A549 (cell line): ENCODE results near the gene SNX17. TPM values are rescaled to one million over a fixed set of nuclear protein-coding genes. Genes with fewer than 3 reads are reported as not detected.

ENCODE experiments used
- ATAC-seq, 2 experiments: fragments of 200-7000 bp in 1 of 2; fragments of >200 bp in 1 of 2; cut with Nextera tagmentation in 1 of 2; cut with Tn5 transposase in 1 of 2; 3 replicates each; pipeline versions ENCODE4 v1.8.0 to v1.9.1; 2018 to 2020; ENCODE audit warnings: mild to moderate bottlenecking in 1 of 2, moderate library complexity in 1 of 2
- CTCF ChIA-PET: fragments of 300-600 bp; sonication (Branson Sonifier 250); formaldehyde crosslinking; extraction: SDS; loops from one replicate; lab custom pipeline; 2021; ENCODE audit warnings: antibody characterized with exemption, inconsistent platforms; lab: Yijun Ruan, JAX
- POLR2A ChIA-PET: fragments of 350-600 bp; formaldehyde crosslinking; extraction: SDS; loops from one replicate; lab custom pipeline; 2021; ENCODE audit warnings: antibody characterized with exemption, inconsistent platforms; lab: Yijun Ruan, JAX
- DNase-seq, 2 experiments: peaks; one replicate each; pipeline versions ENCODE4 v3.0.0 to v3.0.0-alpha.2; 2011 to 2016; ENCODE audit warnings: low read depth in 1 of 2, low spot score in 1 of 2
- FAIRE-seq: peaks from 2 replicates; lab custom pipeline; 2011; peaks lifted over from hg19 to GRCh38; lab: Jason Lieb, UNC
- H3K27ac ChIP-seq, 2 experiments: fragments of >200 bp; sonication (Bioruptor Twin); formaldehyde crosslinking; 3 replicates each; pipeline ENCODE4 v1.5.1; 2016 to 2017
- H3K4me1 ChIP-seq: fragments of >200 bp; sonication (Bioruptor Twin); formaldehyde crosslinking; 3 replicates; pipeline ENCODE4 v1.6.1; 2016
- H3K4me2 ChIP-seq: fragments of >200 bp; sonication (Bioruptor Twin); formaldehyde crosslinking; 3 replicates; pipeline ENCODE4 v1.6.1; 2016
- H3K4me3 ChIP-seq: fragments of >200 bp; sonication (Bioruptor Twin); formaldehyde crosslinking; 3 replicates; pipeline ENCODE4 v1.5.1; 2016
- H3K9me3 ChIP-seq: fragments of >200 bp; sonication (Bioruptor Twin); formaldehyde crosslinking; 3 replicates; pipeline ENCODE4 v1.6.1; 2016
- ATOH8 ChIP-seq: fragments of 250-450 bp; sonication (Bioruptor Pico); IDR thresholded peaks from 2 replicates; pipeline ENCODE4 v1.5.0; 2020; ENCODE audit warnings: low read depth, mild to moderate bottlenecking, moderate library complexity
- BHLHE40 ChIP-seq: IDR thresholded peaks from 2 replicates; pipeline ENCODE4 v1.6.1; 2012; ENCODE audit warnings: low read depth, low read length, inconsistent platforms
- CBX2 ChIP-seq: fragments of 200-600 bp; sonication (generic); IDR thresholded peaks from 2 replicates; pipeline ENCODE4 v1.6.1; 2016; ENCODE audit warnings: low read depth, mild to moderate bottlenecking, borderline replicate concordance
- CBX8 ChIP-seq: fragments of 200-600 bp; sonication (generic); IDR thresholded peaks from 2 replicates; pipeline ENCODE4 v1.6.1; 2016
- CHD2 ChIP-seq: fragments of 150-350 bp; IDR thresholded peaks from 2 replicates; pipeline ENCODE4 v1.6.1; 2014; ENCODE audit warnings: low read length; ENCODE audit not compliant: partially characterized antibody
- CTCF ChIP-seq: fragments of >200 bp; sonication (Bioruptor Twin); formaldehyde crosslinking; IDR thresholded peaks from 3 replicates; pipeline ENCODE4 v1.5.1; 2016
- EHMT2 ChIP-seq: fragments of 200-600 bp; sonication (generic); IDR thresholded peaks from 2 replicates; pipeline ENCODE4 v1.6.1; 2016; ENCODE audit warnings: antibody characterized with exemption, low read depth, mild to moderate bottlenecking, moderate library complexity
- EP300 ChIP-seq, 2 experiments: fragments of >200 bp; sonication (Bioruptor Twin); formaldehyde crosslinking; IDR thresholded peaks; 2 replicates in 1 of 2; 3 replicates in 1 of 2; pipeline ENCODE4 v1.6.1; 2016 to 2017
- ESRRA ChIP-seq: fragments of 150-350 bp; IDR thresholded peaks from 2 replicates; pipeline ENCODE4 v1.6.1; 2014; ENCODE audit warnings: mild to moderate bottlenecking, low read length, borderline replicate concordance
- FOSB ChIP-seq: fragments of 250-450 bp; sonication (Bioruptor Pico); IDR thresholded peaks from 2 replicates; pipeline ENCODE4 v1.5.0; 2020; ENCODE audit warnings: mild to moderate bottlenecking, moderate library complexity
- FOXS1 ChIP-seq: fragments of 250-450 bp; sonication (Bioruptor Pico); IDR thresholded peaks from 2 replicates; pipeline ENCODE4 v1.5.0; 2020; ENCODE audit warnings: mild to moderate bottlenecking, moderate library complexity
- GATA3 ChIP-seq: IDR thresholded peaks from 2 replicates; pipeline ENCODE4 v1.6.1; 2012; ENCODE audit warnings: borderline replicate concordance
- HDAC2 ChIP-seq: fragments of 200-600 bp; sonication (generic); IDR thresholded peaks from 2 replicates; pipeline ENCODE4 v1.6.1; 2016
- HEYL ChIP-seq: fragments of 250-450 bp; sonication (Bioruptor Pico); IDR thresholded peaks from 2 replicates; pipeline ENCODE4 v1.8.0; 2021; ENCODE audit warnings: mild to moderate bottlenecking, moderate library complexity
- HOXA7 ChIP-seq: fragments of 250-450 bp; sonication (Bioruptor Pico); IDR thresholded peaks from 2 replicates; pipeline ENCODE4 v1.5.0; 2020; ENCODE audit warnings: mild to moderate bottlenecking, moderate library complexity
- HOXB5 ChIP-seq: fragments of 250-450 bp; sonication (Bioruptor Pico); IDR thresholded peaks from 2 replicates; pipeline ENCODE4 v1.5.0; 2020; ENCODE audit warnings: mild to moderate bottlenecking, moderate library complexity
- JUN ChIP-seq, 2 experiments: fragments of >200 bp; sonication (Bioruptor Twin); formaldehyde crosslinking; IDR thresholded peaks; 2 replicates in 1 of 2; 3 replicates in 1 of 2; pipeline ENCODE4 v1.6.1; 2016 to 2017
- JUNB ChIP-seq: fragments of >200 bp; sonication (Bioruptor Twin); formaldehyde crosslinking; IDR thresholded peaks from 2 replicates; pipeline ENCODE4 v1.6.1; 2016
- KDM1A ChIP-seq: fragments of 200-600 bp; sonication (generic); IDR thresholded peaks from 2 replicates; pipeline ENCODE4 v1.6.1; 2016; ENCODE audit warnings: low read depth, mild to moderate bottlenecking
- MAFK ChIP-seq: fragments of 450-650 bp; IDR thresholded peaks from 2 replicates; pipeline ENCODE4 v1.6.1; 2014; ENCODE audit not compliant: partially characterized antibody
- MAX ChIP-seq: IDR thresholded peaks from 2 replicates; pipeline ENCODE4 v1.6.1; 2012
- MAZ ChIP-seq: fragments of 150-350 bp; IDR thresholded peaks from 2 replicates; pipeline ENCODE4 v1.6.1; 2014; ENCODE audit warnings: antibody characterized with exemption, low read depth, low read length, borderline replicate concordance
- PBX3 ChIP-seq: IDR thresholded peaks from 2 replicates; pipeline ENCODE4 v1.6.1; 2012
- PHF8 ChIP-seq: fragments of 200-600 bp; sonication (generic); IDR thresholded peaks from 2 replicates; pipeline ENCODE4 v1.6.1; 2016; ENCODE audit warnings: low read depth, mild to moderate bottlenecking, antibody characterized with exemption, moderate library complexity, borderline replicate concordance
- POLR2A ChIP-seq: IDR thresholded peaks from 2 replicates; pipeline ENCODE4 v1.6.1; 2012; ENCODE audit warnings: mild to moderate bottlenecking, low read length
- RAD21 ChIP-seq, 2 experiments: fragments of >200 bp in 1 of 2; sonication (Bioruptor Twin) in 1 of 2; formaldehyde crosslinking in 1 of 2; IDR thresholded peaks in 1 of 2; conservative IDR thresholded peaks in 1 of 2; 2 replicates in 1 of 2; 3 replicates in 1 of 2; pipeline ENCODE4 v1.6.1; 2012 to 2018; ENCODE audit warnings: inconsistent platforms in 1 of 2
- RCOR1 ChIP-seq: fragments of 150-350 bp; IDR thresholded peaks from 2 replicates; pipeline ENCODE4 v1.6.1; 2014; ENCODE audit warnings: antibody characterized with exemption, low read length, low read depth
- REST ChIP-seq: fragments of 200-600 bp; sonication (generic); IDR thresholded peaks from 2 replicates; pipeline ENCODE4 v1.6.1; 2016; ENCODE audit warnings: antibody characterized with exemption, mild to moderate bottlenecking, moderate library complexity
- SMC3 ChIP-seq: fragments of >200 bp; sonication (Bioruptor Twin); formaldehyde crosslinking; IDR thresholded peaks from 3 replicates; pipeline ENCODE4 v1.6.1; 2018; ENCODE audit warnings: inconsistent platforms
- SREBF2 ChIP-seq: fragments of 450-650 bp; IDR thresholded peaks from 2 replicates; pipeline ENCODE4 v1.6.1; 2014; ENCODE audit warnings: mild to moderate bottlenecking, moderate library complexity
- TP53 ChIP-seq: fragments of 250-450 bp; sonication (Bioruptor Pico); IDR thresholded peaks from 2 replicates; pipeline ENCODE4 v1.5.0; 2021; ENCODE audit warnings: mild to moderate bottlenecking, moderate library complexity
- ZSCAN20 ChIP-seq: fragments of 250-450 bp; sonication (Bioruptor Pico); IDR thresholded peaks from 2 replicates; pipeline ENCODE4 v1.8.0; 2022; ENCODE audit warnings: mild to moderate bottlenecking, moderate library complexity
- WGBS: methylation state at CpG from one replicate; pipeline ENCODE4 v1.1.6; 2017; ENCODE audit errors: missing lambda C conversion rate; 5-methylcytosine and 5-hydroxymethylcytosine counted together
- polyA plus RNA-seq, 4 experiments: library from polyadenylated mRNA; depleted of rRNA in 3 of 4; stranded (reverse); fragments of >200 nt; fragmentation: RNase III in 1 of 4; extraction: RNeasy Plus Mini Kit Qiagen cat#74134 plus additional on column Dnase treatment in 1 of 4; gene quantifications; 2 replicates in 3 of 4; 3 replicates in 1 of 4; pipeline ENCODE4 v1.2.3, GENCODE V29; 2011 to 2017

The SNX17 gene
- polyA plus RNA-seq, 2 of the 4 experiments (the other 2 are of a cell fraction), result 141 to 154 TPM

- Histone ChIP-seq H3K4me2 (peak overlapping the region; percentile 93), H3K4me1 (peaks cover 24% of the 10 kb centered on the region), H3K4me3 (peak overlapping the region; percentile 72; the same call in 2 of the 3 replicates), H3K9me3 (no peaks in the 10 kb centered on the region), H3K27ac (peak overlapping the region in 1 of 2 experiments; percentile 94; a peak in 3 of 6 replicates)
- ChIA-PET CTCF (interaction anchor here (0.6 to 6.9 kb wide), 13 partner anchors 8 to 417 kb away, joined by 3 to 50 read pairs (median 3); partner anchors contain the start of genes EIF2B4 and SNX17), POLR2A (interaction anchor here (0.6 to 3.0 kb wide), 4 partner anchors 9 to 78 kb away, joined by 3 to 26 read pairs (median 13); partner anchors contain the start of genes EIF2B4, GTF3C2, PPM1G and SNX17)
- 90% methylated on average over 8 of the region's 9 CpGs for WGBS
- no peak for TF ChIP-seq ESRRA
- no peak for TF ChIP-seq FOXS1 (CRISPR knock-in tag)
- TF ChIP-seq POLR2A, result no peak
- no peak for TF ChIP-seq JUNB
- TF ChIP-seq HOXB5 (CRISPR knock-in tag), result no peak
- no peak for TF ChIP-seq PHF8
- no peak for TF ChIP-seq ZSCAN20 (CRISPR knock-in tag)
- TF ChIP-seq BHLHE40, result no peak
- no peak for TF ChIP-seq MAZ
- no peak for TF ChIP-seq ATOH8 (CRISPR knock-in tag)
- TF ChIP-seq JUN (IDR thresholded peaks at IDR 0.05), result no peak; a peak in 1 of 5 replicates
- no peak for TF ChIP-seq EP300 (IDR thresholded peaks at IDR 0.05)
- TF ChIP-seq FOSB (CRISPR knock-in tag), result no peak
- TF ChIP-seq HDAC2, result no peak
- no peak for TF ChIP-seq GATA3
- no peak for TF ChIP-seq MAFK
- no peak for TF ChIP-seq CHD2
- TF ChIP-seq HEYL (CRISPR knock-in tag), result no peak
- TF ChIP-seq MAX, result no peak
- no peak for TF ChIP-seq RCOR1
- no peak for DNase-seq
- no peak; a peak in 1 of 6 replicates for ATAC-seq
- FAIRE-seq, result no peak
These were observed 8.4 kb downstream of the SNX17 start for GRCh38 chr2:27378809-27379290.

DNA sequence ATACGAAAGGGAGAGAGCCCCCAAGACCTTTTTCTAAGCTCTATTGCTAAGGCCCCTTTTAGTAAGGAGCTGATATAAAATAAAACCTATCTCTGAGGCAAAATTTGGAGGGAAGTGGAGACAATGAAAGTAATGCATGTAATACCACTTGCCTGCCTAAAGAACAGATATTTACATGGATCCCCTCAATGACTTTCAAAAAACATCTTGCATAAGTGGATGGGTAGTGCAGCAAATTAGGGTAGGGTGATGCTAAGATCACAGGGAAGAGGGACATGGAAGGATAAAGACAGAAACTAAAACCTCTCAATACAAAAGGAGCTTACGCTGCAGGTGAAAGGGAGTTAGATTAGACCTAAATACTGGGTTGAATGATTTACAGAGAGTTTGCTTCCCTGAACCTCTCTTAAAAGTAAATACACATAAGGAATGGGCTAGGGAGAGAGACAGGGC is 9.0 kb downstream of the SNX17 start:
- no peak for ATAC-seq
- 89% methylated on average over 2 of the region's 2 CpGs for WGBS
- Histone ChIP-seq H3K4me3 (peak overlapping the region; percentile 72), H3K4me2 (peak overlapping the region; percentile 93), H3K4me1 (peaks cover 24% of the 10 kb centered on the region), H3K9me3 (no peaks in the 10 kb centered on the region), H3K27ac (peak overlapping the region; percentile 92 to 94)
- ChIA-PET POLR2A (interaction anchor here (2.0 to 3.0 kb wide), 3 partner anchors 10 to 30 kb away, joined by 8 to 26 read pairs (median 18); partner anchors contain the start of genes EIF2B4, GTF3C2, PPM1G and SNX17), CTCF (interaction anchor here (0.6 to 6.9 kb wide), 10 partner anchors 8 to 145 kb away, joined by 3 to 50 read pairs (median 4); partner anchors contain the start of genes EIF2B4 and SNX17)
- no peak for FAIRE-seq
- no peak for DNase-seq
- no peak for TF ChIP-seq HEYL (CRISPR knock-in tag)
- TF ChIP-seq CBX2, result no peak
- TF ChIP-seq TP53 (CRISPR knock-in tag), result peak; percentile 12; the same call in 1 of the 2 replicates
- TF ChIP-seq HOXA7, result peak; percentile 69; the same call in 1 of the 2 replicates
- no peak for TF ChIP-seq MAFK
- TF ChIP-seq ZSCAN20 (CRISPR knock-in tag), result no peak
- TF ChIP-seq ESRRA, result no peak
- TF ChIP-seq FOSB (CRISPR knock-in tag), result peak; percentile 71; the same call in 1 of the 2 replicates
- TF ChIP-seq RAD21 (conservative IDR thresholded peaks at IDR 0.05 in 1 of 2, IDR thresholded peaks at IDR 0.05 in 1 of 2), result no peak
- no peak for TF ChIP-seq KDM1A
- TF ChIP-seq POLR2A, result no peak
- TF ChIP-seq JUNB, result no peak
- TF ChIP-seq PBX3, result no peak
- no peak for TF ChIP-seq EHMT2
- no peak for TF ChIP-seq REST
- no peak for TF ChIP-seq SMC3
- TF ChIP-seq SREBF2, result no peak
- TF ChIP-seq CBX8, result no peak
- TF ChIP-seq CTCF, result no peak
